ENCODE results near the gene ANKLE1.

ANKLE1 gene

DNA sequence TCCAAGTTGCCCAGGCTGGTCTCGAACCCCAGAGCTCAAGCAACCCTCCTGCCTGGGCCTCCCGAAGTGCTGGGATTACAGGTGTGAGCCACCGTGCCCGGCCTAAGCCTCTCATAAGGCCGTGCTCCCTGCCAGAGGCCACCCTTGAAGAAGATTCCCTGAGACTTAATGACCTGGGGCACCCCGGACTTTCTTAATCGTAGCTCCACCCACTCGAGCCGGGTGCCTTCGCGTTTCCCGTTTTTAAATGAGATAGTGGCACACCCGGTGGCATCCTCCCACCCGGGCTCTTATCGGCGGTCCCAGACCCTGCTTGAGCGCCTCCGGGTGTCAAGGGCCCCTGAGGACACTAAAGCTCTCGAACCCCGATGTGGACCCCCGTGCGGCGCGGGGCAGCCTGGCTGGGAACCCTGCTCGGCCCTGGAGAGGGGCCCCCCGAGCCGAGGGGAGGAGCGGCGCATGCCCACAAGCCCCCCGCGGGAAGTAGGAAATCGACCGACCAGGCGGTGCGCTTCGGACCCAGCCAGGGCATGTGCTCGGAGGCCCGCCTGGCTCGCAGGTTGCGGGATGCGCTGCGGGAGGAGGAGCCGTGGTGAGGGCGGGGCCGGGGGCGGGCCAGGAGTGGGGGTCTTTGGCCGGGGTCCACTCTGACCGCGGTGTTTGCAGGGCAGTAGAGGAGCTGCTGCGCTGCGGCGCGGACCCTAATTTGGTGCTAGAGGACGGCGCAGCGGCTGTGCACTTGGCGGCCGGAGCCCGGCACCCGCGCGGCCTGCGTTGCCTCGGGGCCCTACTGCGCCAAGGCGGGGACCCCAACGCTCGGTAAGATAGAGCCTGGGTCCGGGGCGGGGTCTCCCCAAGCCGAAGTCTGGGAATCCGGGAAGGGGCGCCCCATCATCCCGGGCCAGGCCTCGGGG, at the start of gene ANKLE1:
ANKLE1 (plus strand) TSS at position 511 of the 914 bp plus-strand sequence; CDS start at position 531, 20 bp downstream.
- DNase-seq = peak; percentile 35

GRCh38 chr19:17232258-17232657, 49.4 kb upstream of the ANKLE1 start:
- DNase-seq = no peak

DNA sequence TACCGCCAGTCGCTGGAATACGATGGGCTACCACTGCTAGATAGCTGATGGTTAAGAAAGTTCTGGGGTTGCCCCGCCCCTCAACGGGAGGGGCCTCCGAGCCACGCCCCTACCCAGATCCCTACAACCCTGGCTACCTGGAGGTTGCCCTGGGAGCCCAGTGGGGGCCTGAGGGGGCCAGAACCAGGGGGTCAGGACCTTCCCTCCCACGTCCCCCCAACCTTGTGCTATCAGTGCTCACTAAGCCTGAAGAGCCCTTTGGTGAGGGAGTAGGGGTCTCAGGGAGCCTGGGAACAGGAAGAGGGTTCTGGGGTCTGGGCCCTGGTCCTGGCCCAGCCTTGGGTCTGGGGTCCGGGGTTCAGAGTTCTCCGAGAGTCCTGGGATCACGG, 46.8 kb upstream of the ANKLE1 start:
- peak; percentile 79 for DNase-seq

DNA sequence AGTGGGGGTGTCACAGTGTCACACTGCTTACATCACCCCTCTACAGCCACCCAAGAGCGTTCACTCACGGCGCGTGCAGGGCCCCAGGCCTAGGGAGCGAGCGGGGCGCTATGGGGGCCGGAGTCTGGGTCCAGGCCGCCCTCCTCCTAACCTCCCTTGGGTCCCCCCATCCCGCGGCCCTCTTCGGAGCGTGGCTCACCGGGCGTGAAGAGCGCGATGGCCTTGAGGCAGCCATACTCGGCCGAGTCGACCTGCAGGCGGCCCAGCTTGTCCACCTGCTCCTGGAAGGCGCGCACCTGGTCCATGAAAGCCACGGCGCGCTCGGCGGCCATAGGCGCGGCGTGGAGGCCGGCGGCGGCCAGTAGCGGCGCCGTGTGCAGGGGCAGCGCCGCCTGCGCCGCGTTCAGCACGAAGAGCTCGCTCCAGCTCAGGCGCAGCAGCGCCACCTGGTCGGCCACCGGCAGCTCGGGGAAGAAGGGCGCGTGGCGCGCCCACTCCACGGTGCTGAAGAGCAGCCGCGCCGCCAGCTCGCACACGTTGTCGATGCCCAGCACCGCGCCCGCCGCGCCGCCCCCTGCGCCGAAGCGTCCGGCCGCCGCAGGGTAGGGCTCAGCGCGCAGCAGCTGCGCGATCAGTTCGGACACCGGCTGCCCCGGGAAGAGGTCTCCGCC, 46.3 kb upstream of the ANKLE1 start:
- peak; percentile 85 for DNase-seq

GRCh38 chr19:17235971-17236777, 45.5 kb upstream of the ANKLE1 start:
- DNase-seq = peak; percentile 60

DNA sequence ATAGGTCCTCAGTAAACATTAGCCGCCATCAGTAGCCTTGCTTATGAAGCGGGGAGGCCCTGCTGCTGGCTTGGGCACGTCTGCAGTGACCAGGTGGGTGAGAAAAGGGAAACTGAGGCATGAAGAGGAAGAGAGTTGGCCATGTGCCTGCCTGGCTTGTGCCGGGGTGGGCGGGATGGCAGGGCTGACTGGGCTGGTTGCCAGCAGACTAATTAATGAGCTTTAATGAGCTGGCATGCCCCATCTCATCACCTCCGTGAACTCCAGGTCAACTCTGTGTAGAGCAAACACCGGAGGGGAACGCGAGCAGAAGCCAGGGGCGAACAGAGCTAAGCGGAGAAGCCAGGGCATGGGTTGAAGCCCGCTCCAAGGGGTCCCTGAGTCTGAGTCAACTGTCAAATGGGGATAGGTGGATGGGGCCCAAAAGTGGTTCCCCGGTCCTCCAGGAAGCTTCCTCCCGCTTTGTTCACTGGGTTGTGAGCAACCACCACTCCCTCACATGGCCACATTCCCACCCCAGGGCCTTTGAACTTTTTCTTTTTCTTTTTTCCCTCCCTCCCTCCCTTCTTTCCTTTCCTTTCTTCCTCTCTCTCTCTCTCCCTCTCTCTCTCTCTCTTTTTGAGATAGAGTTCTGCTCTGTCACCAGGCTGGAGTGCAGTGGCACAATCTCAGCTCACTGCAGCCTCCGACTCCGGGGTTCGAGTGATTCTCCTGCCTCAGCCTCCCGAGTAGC, 44.7 kb upstream of the ANKLE1 start:
- DNase-seq = no peak

DNA sequence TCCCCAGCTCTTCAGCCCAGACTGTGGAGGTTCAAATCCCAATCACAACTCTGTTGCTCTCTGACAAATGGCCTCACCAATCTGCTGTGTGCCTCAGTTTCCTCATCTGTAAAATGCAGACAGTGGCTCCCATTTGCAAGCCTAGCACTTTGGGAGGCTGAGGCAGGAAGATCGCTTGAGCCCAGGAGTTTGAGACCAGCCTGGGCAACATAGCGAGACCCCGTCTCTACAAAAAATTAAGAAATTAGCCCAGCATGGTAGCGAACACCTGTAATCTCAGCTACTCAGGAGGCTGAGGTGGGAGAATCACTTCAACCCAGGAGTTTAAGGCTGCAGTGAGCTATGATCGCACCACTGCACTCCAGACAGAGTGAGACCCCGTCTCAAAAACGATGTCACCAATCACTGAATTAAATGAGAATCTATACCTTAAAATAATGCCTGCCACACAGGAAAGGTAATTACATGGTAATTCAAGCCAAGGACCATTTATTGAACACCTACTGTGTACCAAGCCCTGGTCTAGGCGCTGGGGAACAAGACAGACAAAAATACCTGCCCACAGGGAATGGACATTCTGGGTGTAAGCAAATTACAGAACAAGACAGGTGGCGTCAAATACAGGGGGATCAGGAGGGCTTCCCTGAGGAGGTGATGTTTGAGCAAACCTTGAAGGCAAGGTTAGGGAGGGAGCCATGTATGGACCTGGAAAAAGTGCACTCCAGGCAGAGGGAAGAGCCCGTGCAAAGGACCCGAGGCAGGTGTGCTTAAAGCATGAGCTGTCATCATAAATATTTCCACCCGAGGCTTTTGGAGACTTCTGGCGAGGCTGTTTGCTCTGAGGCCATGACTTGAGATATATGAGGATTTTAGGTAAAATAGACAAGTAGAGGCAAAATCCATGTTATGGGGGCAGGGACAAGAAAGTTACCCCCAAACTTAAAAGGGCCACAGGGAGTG, 43.7 kb upstream of the ANKLE1 start:
- DNase-seq = no peak

GRCh38 chr19:17240062-17240752, 41.5 kb upstream of the ANKLE1 start:
- no peak for DNase-seq

DNA sequence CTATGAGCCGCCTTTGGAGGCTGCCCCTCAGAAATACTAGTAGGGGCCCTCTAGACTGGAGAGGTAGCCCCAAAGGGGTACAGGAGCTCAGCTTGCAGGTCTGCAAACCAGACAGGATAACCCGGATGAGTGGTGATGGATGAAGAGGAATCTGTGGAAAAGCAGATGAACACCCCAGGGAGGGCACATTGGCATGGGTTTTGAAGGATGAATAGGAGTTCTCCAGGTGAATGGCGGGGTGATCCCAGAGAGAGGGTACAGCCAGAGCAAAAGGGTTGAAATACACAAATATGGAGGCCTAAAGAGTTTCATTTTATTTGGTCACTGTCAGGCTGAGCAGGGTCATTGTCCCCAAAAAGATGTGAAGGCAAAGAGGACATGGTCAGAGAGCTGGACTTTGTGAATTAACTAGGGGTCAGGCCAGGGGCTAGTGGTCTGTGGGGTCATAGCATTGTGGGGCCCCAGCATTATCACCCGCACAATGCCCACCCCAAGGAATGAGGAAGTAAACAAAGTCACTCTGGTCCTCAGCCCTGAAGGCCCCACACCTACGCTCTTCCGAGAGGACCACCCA, 40.8 kb upstream of the ANKLE1 start:
- no peak for DNase-seq

DNA sequence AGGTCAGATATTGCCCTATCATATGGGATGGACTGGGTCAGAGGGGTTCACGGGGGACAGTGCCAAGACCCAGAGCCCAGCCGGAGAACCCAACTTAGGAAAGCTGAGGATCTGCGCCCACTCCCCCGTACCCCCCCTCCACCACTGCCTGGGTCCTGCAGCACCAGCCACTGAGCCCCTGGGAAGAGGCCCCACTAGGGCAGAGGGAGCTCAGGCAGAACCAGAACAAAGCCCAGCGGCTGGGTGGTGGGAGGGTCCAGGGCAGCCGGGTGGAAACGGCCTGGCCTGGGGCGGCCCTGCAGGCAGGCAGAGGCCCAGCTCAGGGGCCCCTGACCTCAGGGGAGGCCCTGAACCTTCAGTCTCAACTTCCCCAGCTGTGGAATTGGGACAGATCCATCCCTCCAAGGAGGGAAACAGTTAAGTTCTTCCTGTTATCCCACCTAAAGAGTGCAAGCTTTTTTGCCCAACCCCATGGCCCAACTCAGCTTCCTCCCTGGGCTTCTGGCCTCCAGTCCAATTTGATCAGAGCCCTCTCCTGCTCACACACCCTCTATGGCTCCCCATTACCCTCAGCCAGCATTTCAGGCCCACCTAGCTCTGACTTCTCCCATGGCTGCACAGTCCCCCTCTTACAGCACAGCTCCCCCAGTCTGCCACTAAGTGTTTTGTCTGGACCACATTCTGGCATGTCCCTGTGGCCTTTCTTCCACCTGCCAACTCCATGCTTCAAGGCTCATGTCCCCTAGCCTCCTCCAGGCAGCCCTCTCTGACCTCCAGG, 39.1 kb upstream of the ANKLE1 start:
- DNase-seq = no peak

GRCh38 chr19:17243211-17243829, 38.4 kb upstream of the ANKLE1 start:
- no peak for DNase-seq

- DNase-seq = no peak
Observed at GRCh38 chr19:17243830-17244617, 37.7 kb upstream of the ANKLE1 start.

DNA sequence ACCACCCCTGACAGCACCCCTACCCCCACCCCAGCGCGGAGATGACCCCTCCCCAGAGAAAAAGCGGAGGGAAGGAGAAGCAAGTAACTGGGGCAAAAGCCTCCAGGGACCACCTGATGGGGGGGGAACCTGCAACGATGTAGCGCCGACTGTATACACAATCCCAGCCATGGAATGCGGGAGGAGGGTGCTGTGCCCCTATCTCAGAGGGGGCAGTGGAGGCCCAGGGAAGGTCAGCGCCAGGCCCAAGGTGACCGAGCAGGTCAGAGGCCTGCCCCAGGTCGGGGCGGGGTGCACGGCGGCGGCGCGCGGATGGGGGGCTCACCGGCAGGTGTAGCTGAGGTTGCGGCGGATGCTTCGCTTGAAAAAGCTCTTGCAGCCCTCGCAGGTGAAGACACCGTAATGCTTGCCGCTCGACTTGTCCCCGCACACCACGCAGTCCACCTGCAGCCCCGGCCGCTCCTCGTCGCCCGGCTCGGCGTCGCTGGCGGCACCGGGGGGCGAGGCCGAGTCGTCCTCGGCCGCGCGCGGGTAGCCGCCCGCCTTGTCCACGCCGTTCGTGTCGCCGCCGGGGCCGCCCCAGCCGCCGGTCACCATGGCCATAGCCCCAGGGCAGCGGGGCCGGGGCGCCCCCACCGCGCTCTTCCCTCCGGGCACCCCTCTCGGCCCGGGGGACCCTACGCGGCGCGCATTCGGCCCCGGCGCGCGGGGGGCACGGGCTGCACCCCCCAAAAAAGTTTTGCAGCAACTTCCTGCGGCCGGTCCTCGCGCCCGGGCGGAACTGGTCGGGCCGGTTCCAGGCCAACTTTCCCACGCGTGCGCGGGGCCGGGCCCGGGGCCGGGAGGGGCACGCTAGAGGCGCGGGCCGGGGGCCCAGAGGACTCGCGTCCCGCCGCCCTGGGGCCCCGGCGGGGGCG, 36.8 kb upstream of the ANKLE1 start:
- DNase-seq = peak; percentile 31

GRCh38 chr19:17245535-17245984, 36.1 kb upstream of the ANKLE1 start, which contains the start of gene NR2F6:
Gene NR2F6 (minus strand): TSS chr19:17245919. CDS start chr19:17245220, 699 bp downstream.
- DNase-seq = no peak

- no peak for DNase-seq
Observed at GRCh38 chr19:17246681-17247425, 34.8 kb upstream of the ANKLE1 start.

Data from CD4-positive, alpha-beta T cell treated with Interleukin-6 for 4 hours (primary cell).